ENCODE data around the gene TMEM218.

- no peak for TF ChIP-seq CTCF (IDR thresholded peaks at IDR 0.05; ENCODE audit: insufficient read depth, low read depth, low read length)
- no peak for TF ChIP-seq EZH2 (IDR thresholded peaks at IDR 0.05; ENCODE audit: insufficient read depth, low read length)
These were observed 27.4 kb downstream of the TMEM218 start for GRCh38 chr11:125084057-125084416.
